GM12892 (cell line): ENCODE measurements around the gene GJA9. TPM values are rescaled to one million over a fixed set of nuclear protein-coding genes. Genes with fewer than 3 reads are reported as not detected.
"Not testable (repeated sequence)": the region's sequence is repeated elsewhere in the genome, so short reads cannot be mapped to it uniquely, and the experiment has no call there.

Experiments used
- DNase-seq: peaks from one replicate; pipeline ENCODE4 v3.0.0; 2011; ENCODE audit not compliant: insufficient read length
- FAIRE-seq: peaks from 2 replicates; lab custom pipeline; 2011; peaks lifted over from hg19 to GRCh38; lab: Jason Lieb, UNC
- POLR2A ChIP-seq: IDR thresholded peaks from 2 replicates; pipeline ENCODE4 v1.6.1; 2011; ENCODE audit warnings: low read depth, low read length, control low read depth
- POLR2AphosphoS5 ChIP-seq: IDR thresholded peaks from 2 replicates; pipeline ENCODE4 v1.6.1; 2011; ENCODE audit warnings: low read depth, low read length, control low read depth
- TAF1 ChIP-seq: IDR thresholded peaks from 2 replicates; pipeline ENCODE4 v1.6.1; 2011; ENCODE audit warnings: low read depth, mild to moderate bottlenecking, control low read depth, low read length, borderline replicate concordance
- polyA plus RNA-seq: library from polyadenylated mRNA; unstranded; fragments of >200 nt; gene quantifications from one replicate; pipeline ENCODE4 v1.2.1, GENCODE V29; 2012; ENCODE audit warnings: missing spikeins, inconsistent platforms; ENCODE audit not compliant: missing spikeins

Gene GJA9
- polyA plus RNA-seq: 0.45 TPM

DNA sequence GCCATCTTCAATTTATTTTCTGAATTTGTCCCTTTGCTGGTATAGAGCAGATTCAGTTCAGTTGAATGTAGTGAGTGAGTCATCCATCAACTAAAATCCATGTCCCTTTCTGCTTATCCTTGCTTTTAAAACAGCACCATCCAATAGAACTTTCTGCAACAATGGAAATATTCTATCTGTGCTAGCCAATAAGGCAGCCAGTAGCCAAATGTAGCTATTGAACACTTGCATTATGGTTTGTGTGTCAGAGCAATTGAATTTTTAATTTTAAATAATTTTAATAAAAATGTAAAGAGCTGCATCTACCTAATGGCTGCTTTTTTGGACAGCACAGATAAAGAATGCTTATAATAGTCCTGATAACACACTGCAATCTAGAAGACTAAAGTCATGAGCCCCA lies at the start of gene GJA9:
TSS of gene GJA9 (minus strand) at position 101 of the 400 bp plus-strand sequence. CDS start 5,489 bp downstream, outside the sequence.
- no peak for TF ChIP-seq POLR2A
- no peak for TF ChIP-seq POLR2AphosphoS5
- TF ChIP-seq TAF1: no peak
- no peak for DNase-seq
- peak; percentile 5 for FAIRE-seq

DNA sequence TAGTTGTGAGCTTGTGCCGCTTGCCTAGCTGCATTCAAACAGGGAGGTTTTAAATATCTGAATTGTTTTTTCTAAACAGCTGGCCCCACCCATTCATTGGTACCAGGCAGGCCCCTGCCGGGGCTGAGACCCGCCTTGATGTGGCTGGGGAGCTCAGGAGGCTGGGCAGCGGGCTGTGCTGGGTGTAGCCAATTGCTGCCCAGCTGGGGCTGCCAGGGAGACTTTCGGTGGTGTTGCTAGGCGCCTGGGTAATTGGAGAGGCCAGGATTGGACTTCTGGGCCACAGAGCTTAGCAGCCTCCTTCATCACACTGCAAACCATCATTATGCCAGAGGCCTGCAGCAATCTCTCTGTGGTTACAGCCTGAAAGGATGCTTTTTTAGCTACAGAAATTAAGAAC lies 48.1 kb upstream of the GJA9 start:
- DNase-seq: no peak
- FAIRE-seq: no peak
- no peak for TF ChIP-seq POLR2A
- no peak for TF ChIP-seq POLR2AphosphoS5
- TF ChIP-seq TAF1: no peak

DNA sequence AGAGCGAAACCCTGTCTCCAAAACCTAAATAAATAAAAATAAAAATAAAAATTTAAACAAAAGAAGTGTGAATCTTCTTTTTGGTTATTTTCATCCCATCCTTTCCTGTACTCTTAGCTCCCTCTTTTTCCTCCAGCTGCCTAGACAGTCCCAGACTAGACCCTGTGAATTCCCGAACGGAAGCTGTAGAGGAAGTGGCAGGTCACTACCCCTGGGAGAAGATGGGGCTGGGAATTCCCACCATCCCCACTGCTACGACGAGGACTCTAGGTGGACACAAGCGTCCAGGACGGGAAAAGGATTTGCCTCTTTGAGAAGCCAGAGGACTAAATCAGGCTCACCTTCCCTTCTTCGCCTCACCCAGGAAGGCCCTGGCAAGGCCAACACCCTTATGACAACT lies 47.7 kb upstream of the GJA9 start:
- TF ChIP-seq POLR2A (no peak), POLR2AphosphoS5 (no peak), TAF1 (no peak)
- FAIRE-seq (no peak), DNase-seq (no peak)

DNA sequence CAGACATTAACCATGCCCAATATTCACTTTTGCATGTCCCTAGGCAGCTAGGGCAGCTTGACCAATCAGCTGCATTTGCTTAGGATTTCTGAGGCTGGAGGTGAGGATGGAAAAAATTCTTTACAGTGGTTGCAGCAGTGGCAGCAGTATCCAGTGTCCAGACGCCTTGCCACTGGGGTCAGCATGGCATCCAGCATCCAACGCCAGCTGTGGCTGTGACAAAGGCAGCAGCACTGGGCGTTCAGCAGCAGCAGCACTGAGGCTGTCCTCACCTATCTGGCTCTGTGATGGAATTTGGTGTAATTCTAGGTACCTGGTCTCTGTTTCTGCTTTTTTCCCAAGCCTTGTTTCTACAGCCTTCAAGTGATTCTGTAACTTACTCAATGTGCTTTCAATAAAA lies 44.7 kb upstream of the GJA9 start:
- FAIRE-seq (no peak), DNase-seq (no peak)
- TF ChIP-seq POLR2AphosphoS5: no peak
- TF ChIP-seq POLR2A: no peak
- no peak for TF ChIP-seq TAF1

- FAIRE-seq (no peak), DNase-seq (no peak)
- TF ChIP-seq TAF1 (no peak), POLR2AphosphoS5 (no peak), POLR2A (no peak)
Observed at GRCh38 chr1:38925391-38925790, 44.0 kb upstream of the GJA9 start.

- DNase-seq (no peak), FAIRE-seq (no peak)
- TF ChIP-seq TAF1 (no peak), POLR2AphosphoS5 (no peak), POLR2A (no peak)
Observed at GRCh38 chr1:38923607-38924006, 42.2 kb upstream of the GJA9 start.

DNA sequence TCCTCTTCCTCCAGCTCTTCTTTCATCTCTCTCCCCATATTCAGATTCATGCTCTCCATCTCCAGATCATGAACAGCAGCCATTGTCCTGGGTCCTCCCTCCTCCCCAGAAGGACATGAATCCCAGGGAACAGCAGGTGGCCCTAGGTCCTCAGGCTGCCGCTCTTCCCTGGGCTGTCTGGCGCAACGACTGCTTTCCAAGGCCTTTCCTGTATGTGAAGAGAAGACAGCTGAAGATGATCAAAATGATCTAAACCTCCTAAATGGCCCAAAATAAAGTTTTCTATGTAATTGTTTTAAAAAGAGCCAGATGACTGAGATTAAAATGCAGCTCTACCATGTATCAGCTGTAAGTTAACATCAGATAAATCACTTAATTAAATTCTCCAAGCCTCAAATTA lies 37.7 kb upstream of the GJA9 start:
- DNase-seq (no peak), FAIRE-seq (no peak)
- TF ChIP-seq POLR2A: no peak
- TF ChIP-seq TAF1: no peak
- TF ChIP-seq POLR2AphosphoS5: no peak

GRCh38 chr1:38918568-38918967 lies 37.2 kb upstream of the GJA9 start:
- FAIRE-seq (no peak), DNase-seq (no peak)
- TF ChIP-seq POLR2AphosphoS5 (no peak), POLR2A (no peak), TAF1 (no peak)

GRCh38 chr1:38917772-38918171 lies 36.4 kb upstream of the GJA9 start:
- TF ChIP-seq POLR2A (no peak), POLR2AphosphoS5 (no peak), TAF1 (no peak)
- no peak for DNase-seq
- FAIRE-seq: no peak

GRCh38 chr1:38917337-38917736 lies 36.0 kb upstream of the GJA9 start:
- no peak for DNase-seq
- FAIRE-seq: no peak
- TF ChIP-seq POLR2A: no peak
- TF ChIP-seq POLR2AphosphoS5: no peak

GRCh38 chr1:38915352-38915948 lies 34.1 kb upstream of the GJA9 start:
- TF ChIP-seq POLR2A (no peak), TAF1 (no peak), POLR2AphosphoS5 (no peak)
- DNase-seq (no peak), FAIRE-seq (no peak)

GRCh38 chr1:38914908-38915307 lies 33.5 kb upstream of the GJA9 start:
- DNase-seq: not testable (repeated sequence)

More at GRCh38 chr1:38914908-38915307, 33.5 kb upstream of the GJA9 start:
- not testable (repeated sequence) for FAIRE-seq
